ENCODE measurements around the gene TRIM17. TPM values are rescaled to one million over a fixed set of nuclear protein-coding genes. Genes with fewer than 3 reads are reported as not detected.

Gene TRIM17
- total RNA-seq, 2 experiments from 2014 or later: 0.13 TPM; not detected in 1

- POLR2A ChIA-PET: interaction anchor here (0.5 to 0.7 kb wide), 2 partner anchors 20 to 1490 kb away, joined by 3 to 6 read pairs; partner anchors contain the start of gene TRIM11
- Histone ChIP-seq H4K20me1 (ENCODE audit: insufficient read depth, low read length) (no peaks in the 10 kb centered on the region), H3K4me1 (ENCODE audit: insufficient read depth, low read length, poor library complexity, severe bottlenecking) (no peaks in the 10 kb centered on the region), H3K4me3 (ENCODE audit: low read depth, low read length, poor library complexity, severe bottlenecking) (no peak overlapping the region), H2AFZ (ENCODE audit: low read length) (no peak overlapping the region), H3K27ac (ENCODE audit: low read depth, low read length, poor library complexity, severe bottlenecking) (no peak overlapping the region), H3K4me2 (ENCODE audit: low read length) (no peak overlapping the region), H3K9me2 (ENCODE audit: insufficient read depth, low read length) (no peaks in the 10 kb centered on the region), H3K79me2 (ENCODE audit: insufficient read depth, low read depth, low read length) (no peaks in the 10 kb centered on the region), H3K9me3 (ENCODE audit: low read length) (no peaks in the 10 kb centered on the region), H3K36me3 (ENCODE audit: insufficient read depth, low read length) (peaks cover 5% of the 10 kb centered on the region; the same call in 1 of the 2 replicates)
- no peak for DNase-seq (ENCODE audit: low spot score)
- intact Hi-C loops (cut with micrococcal nuclease; ENCODE audit: unreplicated experiment): loop anchor here (5.0 kb wide), 1 partner anchor 130 kb away; no protein-coding TSS in a partner anchor
- no TSS peak for BruUV-seq (replicated peaks)
- CTCF ChIA-PET (ENCODE audit: unreplicated experiment): no interaction called here
- TF ChIP-seq CTCF (conservative IDR thresholded peaks at IDR 0.05; ENCODE audit: low read length) (no peak), EZH2phosphoT487 (IDR thresholded peaks at IDR 0.05; ENCODE audit: borderline replicate concordance, low read depth, low read length) (no peak)
These were observed 29.3 kb downstream of the TRIM17 start for GRCh38 chr1:228387321-228387720.

- no peaks in the 10 kb centered on the region for H3K9me3 ChIP-seq (ENCODE audit: low read length)
- no peak overlapping the region for H3K4me3 ChIP-seq (ENCODE audit: low read depth, low read length, poor library complexity, severe bottlenecking)
- H3K79me2 ChIP-seq (ENCODE audit: insufficient read depth, low read depth, low read length): no peaks in the 10 kb centered on the region
- H3K4me2 ChIP-seq (ENCODE audit: low read length): no peak overlapping the region
- ChIA-PET CTCF (ENCODE audit: unreplicated experiment) (no interaction called here), POLR2A (no interaction called here)
- no peaks in the 10 kb centered on the region for H3K4me1 ChIP-seq (ENCODE audit: insufficient read depth, low read length, poor library complexity, severe bottlenecking)
- no peak for DNase-seq (ENCODE audit: low spot score)
- no peaks in the 10 kb centered on the region for H3K9me2 ChIP-seq (ENCODE audit: insufficient read depth, low read length)
- no peak for TF ChIP-seq EZH2phosphoT487 (IDR thresholded peaks at IDR 0.05; ENCODE audit: borderline replicate concordance, low read depth, low read length)
- no peak for TF ChIP-seq CTCF (conservative IDR thresholded peaks at IDR 0.05; ENCODE audit: low read length)
- H4K20me1 ChIP-seq (ENCODE audit: insufficient read depth, low read length): no peaks in the 10 kb centered on the region; the same call in 1 of the 2 replicates
- intact Hi-C loops (cut with micrococcal nuclease; ENCODE audit: unreplicated experiment): loop anchor here (5.0 kb wide), 1 partner anchor 132 kb away; no protein-coding TSS in a partner anchor
- H3K36me3 ChIP-seq (ENCODE audit: insufficient read depth, low read length): no peaks in the 10 kb centered on the region
- no peak overlapping the region for H2AFZ ChIP-seq (ENCODE audit: low read length)
- no TSS peak for BruUV-seq (replicated peaks)
- H3K27ac ChIP-seq (ENCODE audit: low read depth, low read length, poor library complexity, severe bottlenecking): no peak overlapping the region
These were observed 31.4 kb downstream of the TRIM17 start for GRCh38 chr1:228385232-228385631.

GRCh38 chr1:228383773-228384172 lies 32.9 kb downstream of the TRIM17 start:
- POLR2A ChIA-PET: interaction anchor here (1.5 kb wide), 1 partner anchor 20 kb away, joined by 3 read pairs; no protein-coding TSS in a partner anchor
- H3K4me1 ChIP-seq (ENCODE audit: insufficient read depth, low read length, poor library complexity, severe bottlenecking): no peaks in the 10 kb centered on the region
- H3K9me2 ChIP-seq (ENCODE audit: insufficient read depth, low read length): no peaks in the 10 kb centered on the region
- BruUV-seq (replicated peaks): no TSS peak
- H3K4me3 ChIP-seq (ENCODE audit: low read depth, low read length, poor library complexity, severe bottlenecking): no peak overlapping the region
- H3K79me2 ChIP-seq (ENCODE audit: insufficient read depth, low read depth, low read length): no peaks in the 10 kb centered on the region
- TF ChIP-seq CTCF (conservative IDR thresholded peaks at IDR 0.05; ENCODE audit: low read length) (no peak), EZH2phosphoT487 (IDR thresholded peaks at IDR 0.05; ENCODE audit: borderline replicate concordance, low read depth, low read length) (no peak)
- no peak overlapping the region for H2AFZ ChIP-seq (ENCODE audit: low read length)
- no peaks in the 10 kb centered on the region for H3K36me3 ChIP-seq (ENCODE audit: insufficient read depth, low read length)
- no peak for DNase-seq (ENCODE audit: low spot score)
- H3K27ac ChIP-seq (ENCODE audit: low read depth, low read length, poor library complexity, severe bottlenecking): no peak overlapping the region
- intact Hi-C loops (cut with micrococcal nuclease; ENCODE audit: unreplicated experiment): no loop called here
- no peaks in the 10 kb centered on the region for H3K9me3 ChIP-seq (ENCODE audit: low read length)
- no peaks in the 10 kb centered on the region; the same call in 1 of the 2 replicates for H4K20me1 ChIP-seq (ENCODE audit: insufficient read depth, low read length)
- CTCF ChIA-PET (ENCODE audit: unreplicated experiment): no interaction called here
- no peak overlapping the region for H3K4me2 ChIP-seq (ENCODE audit: low read length)
